HepG2 (cell line): ENCODE results near the gene BABAM2. TPM values are rescaled to one million over a fixed set of nuclear protein-coding genes. Genes with fewer than 3 reads are reported as not detected.

Experiments used
- ATAC-seq: fragments of 200-7000 bp; cut with Tn5 transposase; 3 replicates; pipeline ENCODE4 v1.9.1; 2020; ENCODE audit warnings: mild to moderate bottlenecking, moderate library complexity
- BruUV-seq: library from RNA; stranded (reverse); fragments of 400-500 nt; replicated peaks from 2 replicates; lab custom pipeline; 2021; lab: Mats Ljungman, UMichigan
- CTCF ChIA-PET: fragments of 300-600 bp; formaldehyde crosslinking; extraction: SDS; loops from one replicate; lab custom pipeline; 2021; ENCODE audit warnings: low total read pairs, inconsistent platforms, low intra/inter-chr PET ratio; lab: Yijun Ruan, JAX
- POLR2A ChIA-PET: fragments of 350-600 bp; sonication (Branson Sonifier 250); formaldehyde crosslinking; loops from one replicate; lab custom pipeline; 2020; ENCODE audit warnings: antibody characterized with exemption, inconsistent platforms; lab: Yijun Ruan, JAX
- DNase-seq: peaks from one replicate; pipeline ENCODE4 v3.0.0-alpha.2; 2015; ENCODE audit warnings: low spot score
- FAIRE-seq: peaks from 3 replicates; lab custom pipeline; 2011; peaks lifted over from hg19 to GRCh38; lab: Jason Lieb, UNC
- H2AFZ ChIP-seq: one replicate; pipeline ENCODE4 v1.6.1; 2011; ENCODE audit warnings: low read length, inconsistent platforms
- H3K27ac ChIP-seq: fragments of 300-600 bp; 3 replicates; pipeline ENCODE4 v1.8.0; 2011; ENCODE audit warnings: mixed run types, mild to moderate bottlenecking, mixed read lengths, low read length, inconsistent platforms; ENCODE audit not compliant: insufficient read depth; ENCODE audit errors: extremely low read length
- H3K27me3 ChIP-seq, 2 experiments: fragments of 200-600 bp in 1 of 2; 2 replicates in 1 of 2; 3 replicates in 1 of 2; pipeline versions ENCODE4 v1.6.0 to v1.8.0; 2011; ENCODE audit warnings: low read length in 2 of 2, mild to moderate bottlenecking in 2 of 2, moderate library complexity in 2 of 2, inconsistent platforms in 1 of 2; ENCODE audit not compliant: insufficient read depth in 2 of 2, control insufficient read depth in 1 of 2
- H3K36me3 ChIP-seq, 2 experiments: fragments of 200-600 bp in 1 of 2; replicated peaks in 1 of 2; 2 replicates in 1 of 2; 3 replicates in 1 of 2; pipeline versions ENCODE4 v1.5.1 to v1.8.0; 2011; ENCODE audit warnings: low read length in 2 of 2, inconsistent platforms in 1 of 2; ENCODE audit not compliant: insufficient read depth in 2 of 2, control insufficient read depth in 1 of 2
- H3K4me1 ChIP-seq: 2 replicates; pipeline ENCODE4 v1.5.1; 2012; ENCODE audit warnings: low read length, inconsistent platforms; ENCODE audit not compliant: insufficient read depth
- H3K4me2 ChIP-seq: 2 replicates; pipeline ENCODE4 v1.6.0; 2011; ENCODE audit warnings: low read depth, low read length, inconsistent platforms
- H3K4me3 ChIP-seq, 3 experiments: fragments of 200-600 bp in 1 of 3; sonication (generic), shearing (Covaris generic) in 1 of 3; replicated peaks in 1 of 3; 2 replicates each; pipeline ENCODE4 v1.5.1; 2011 to 2016; ENCODE audit warnings: low read length in 3 of 3, inconsistent platforms in 2 of 3, low read depth in 2 of 3, mild to moderate bottlenecking in 2 of 3, control low read depth in 1 of 3, mixed read lengths in 1 of 3; ENCODE audit not compliant: insufficient read depth in 1 of 3
- H3K79me2 ChIP-seq: one replicate; pipeline ENCODE4 v1.6.1; 2011; ENCODE audit warnings: low read length, inconsistent platforms; ENCODE audit not compliant: insufficient read depth
- H3K9ac ChIP-seq: 2 replicates; pipeline ENCODE4 v1.6.0; 2011; ENCODE audit warnings: mild to moderate bottlenecking, low read depth, low read length, inconsistent platforms; ENCODE audit not compliant: insufficient read depth
- H3K9me3 ChIP-seq: 2 replicates; pipeline ENCODE4 v1.5.1; 2012; ENCODE audit warnings: mild to moderate bottlenecking, low read length
- H4K20me1 ChIP-seq: 2 replicates; pipeline ENCODE4 v1.6.0; 2011; ENCODE audit warnings: inconsistent platforms, mild to moderate bottlenecking, low read length, moderate library complexity; ENCODE audit not compliant: insufficient read depth
- BORCS8-MEF2B ChIP-seq: sonication (generic); formaldehyde crosslinking; IDR thresholded peaks from 2 replicates; pipeline ENCODE4 v1.8.0; 2022; ENCODE audit warnings: mild to moderate bottlenecking, missing genetic modification reagents
- KLF12 ChIP-seq: sonication (generic); formaldehyde crosslinking; IDR thresholded peaks from 2 replicates; pipeline ENCODE4 v1.4.0; 2020; ENCODE audit warnings: missing genetic modification reagents, borderline replicate concordance
- SP140L ChIP-seq: sonication (generic); formaldehyde crosslinking; IDR thresholded peaks from 2 replicates; pipeline ENCODE4 v1.4.0; 2020; ENCODE audit warnings: missing genetic modification reagents, borderline replicate concordance
- YEATS4 ChIP-seq: sonication (generic); formaldehyde crosslinking; IDR thresholded peaks from 2 replicates; pipeline ENCODE4 v1.4.0; 2020; ENCODE audit warnings: missing genetic modification reagents, borderline replicate concordance
- ZFP91 ChIP-seq: sonication (generic); formaldehyde crosslinking; IDR thresholded peaks from 2 replicates; pipeline ENCODE4 v1.9.0; 2022; ENCODE audit warnings: missing genetic modification reagents, mild to moderate bottlenecking, borderline replicate concordance
- ZNF549 ChIP-seq: sonication (generic); formaldehyde crosslinking; IDR thresholded peaks from 2 replicates; pipeline ENCODE4 v1.5.0; 2020; ENCODE audit warnings: missing genetic modification reagents
- ZNF574 ChIP-seq: sonication (generic); formaldehyde crosslinking; IDR thresholded peaks from 2 replicates; pipeline ENCODE4 v1.4.0; 2020; ENCODE audit warnings: missing genetic modification reagents
- WGBS: methylation state at CpG from one replicate; pipeline ENCODE4 v1.1.6; 2017; ENCODE audit warnings: low lambda C conversion rate; 5-methylcytosine and 5-hydroxymethylcytosine counted together
- in situ Hi-C: cut with HindIII; loops from 2 replicates; pipeline ENCODE4 v1.10.0; 2017; ENCODE audit warnings: low pct_unique_long_range_greater_than_20kb; ENCODE audit not compliant: extremely low pct_ligation_motif_present
- intact Hi-C: fragments of 100-400 bp; cut with micrococcal nuclease; formaldehyde crosslinking; loops from one replicate; pipeline ENCODE4 v1.10.0; 2022; ENCODE audit not compliant: unreplicated experiment
- polyA plus RNA-seq, 8 experiments: library from polyadenylated mRNA; depleted of rRNA in 3 of 8; stranded (reverse) in 7 of 8; unstranded in 1 of 8; fragments of >200 nt; fragmentation: Illumina TruSeq in 4 of 8; extraction: Trizol in 4 of 8; gene quantifications; 2 replicates each; pipeline versions ENCODE4 v1.2.1 to v1.2.3, GENCODE V29; 2011 to 2016; ENCODE audit warnings: low read depth in 4 of 8, missing spikeins in 1 of 8, mixed read lengths in 1 of 8; ENCODE audit not compliant: insufficient read depth in 1 of 8
- total RNA-seq, 5 experiments: library from RNA; depleted of rRNA; stranded (reverse); fragments of >200 nt; fragmentation: Illumina TruSeq; extraction: Trizol; gene quantifications; 2 replicates each; pipeline ENCODE4 v1.2.3, GENCODE V29; 2016; ENCODE audit warnings: low read depth in 1 of 5

BABAM2 gene
- total and polyA plus RNA-seq, 2 of the 13 experiments (the other 11 are each of a cell fraction or from before 2014, with no cell fraction given), result 24.9 to 28.0 TPM

- DNase-seq (no peak), ATAC-seq (no peak), FAIRE-seq (no peak)
- no peak overlapping the region for H2AFZ ChIP-seq
- no peaks in the 10 kb centered on the region for H3K27me3 ChIP-seq
- H3K36me3 ChIP-seq, result peaks cover 0 to 7% of the 10 kb centered on the region in 2 experiments; a peak in 2 of 5 replicates
- POLR2A ChIA-PET, result no interaction called here
- CTCF ChIA-PET, result no interaction called here
- BruUV-seq, result TSS peak; percentile 22
- intact Hi-C loops (no loop called here), in situ Hi-C loops (no loop called here)
- H4K20me1 ChIP-seq, result no peaks in the 10 kb centered on the region
- H3K27ac ChIP-seq, result no peak overlapping the region
- H3K9me3 ChIP-seq, result peaks cover 5% of the 10 kb centered on the region
- no peak overlapping the region for H3K9ac ChIP-seq
- no peak overlapping the region for H3K4me3 ChIP-seq
- H3K4me1 ChIP-seq, result no peaks in the 10 kb centered on the region
- TF ChIP-seq ZFP91 (CRISPR knock-in tag) (no peak), BORCS8-MEF2B (no peak), YEATS4 (CRISPR knock-in tag) (no peak), ZNF574 (CRISPR knock-in tag) (no peak), KLF12 (CRISPR knock-in tag) (no peak), SP140L (CRISPR knock-in tag) (no peak), ZNF549 (CRISPR knock-in tag) (no peak)
- TF ChIP-seq, all 625 proteins: peak for 0
- WGBS, result 91% methylated on average over 9 of the region's 9 CpGs
- Histone ChIP-seq H3K79me2 (no peaks in the 10 kb centered on the region), H3K4me2 (no peak overlapping the region)
Observed at GRCh38 chr2:28300485-28301341, 410.2 kb downstream of the BABAM2 start.
